Testis (tissue), 3 donors: ENCODE measurements around the gene GPR153. TPM values are rescaled to one million over a fixed set of nuclear protein-coding genes. Genes with fewer than 3 reads are reported as not detected.
"Not testable (repeated sequence)": the region's sequence is repeated elsewhere in the genome, so short reads cannot be mapped to it uniquely, and the experiment has no call there.

Source experiments
- DNase-seq: peaks from one replicate; pipeline ENCODE4 v3.0.0-alpha.2; 2019
- H3K27ac ChIP-seq, 2 donors: fragments of 200-600 bp; sonication (generic); one replicate each; pipeline ENCODE4 v1.5.1; 2019
- H3K27me3 ChIP-seq: fragments of 200-600 bp; sonication (generic); one replicate; pipeline ENCODE4 v1.5.1; 2019
- H3K36me3 ChIP-seq: fragments of 200-600 bp; sonication (generic); one replicate; pipeline ENCODE4 v1.5.1; 2017; ENCODE audit warnings: low read depth; ENCODE audit errors: missing control alignments
- H3K4me1 ChIP-seq: fragments of 200-600 bp; sonication (generic); one replicate; pipeline ENCODE4 v1.5.1; 2019
- H3K4me3 ChIP-seq, 2 donors: fragments of 200-600 bp; sonication (generic); one replicate each; pipeline ENCODE4 v1.5.1; 2017 to 2019
- H3K9me3 ChIP-seq: fragments of 200-600 bp; sonication (generic); one replicate; pipeline ENCODE4 v1.5.1; 2017
- CTCF ChIP-seq, 3 experiments: fragments of 450-650 bp in 2 of 3; fragments of 200-600 bp in 1 of 3; sonication (generic) in 1 of 3; IDR thresholded peaks; one replicate each; pipeline ENCODE4 v1.5.1; 2016 to 2019; ENCODE audit warnings: antibody characterized with exemption in 3 of 3, mild to moderate bottlenecking in 2 of 3, moderate library complexity in 1 of 3
- POLR2A ChIP-seq: fragments of 450-650 bp; IDR thresholded peaks from one replicate; pipeline ENCODE4 v1.6.1; 2017; ENCODE audit warnings: antibody characterized with exemption, mild to moderate bottlenecking, moderate library complexity
- WGBS, 2 donors: methylation state at CpG; one replicate each; pipeline ENCODE4 v1.1.5; 2018; 5-methylcytosine and 5-hydroxymethylcytosine counted together
- intact Hi-C: fragments of 100-400 bp; cut with DNase I; formaldehyde crosslinking; loops from one replicate; pipeline ENCODE4 v1.15.1; 2023; ENCODE audit warnings: low total_unique reads
- polyA plus RNA-seq: library from polyadenylated mRNA; stranded (reverse); fragments of 350-450 nt; fragmentation: Illumina TruSeq; extraction: RNeasy Lipid Tissue Mini Kit (QIAGEN cat#74804); gene quantifications from one replicate; pipeline ENCODE4 v1.2.3, GENCODE V29; 2014; ENCODE audit warnings: low read depth, low replicate concordance; ENCODE audit not compliant: insufficient read depth
- total RNA-seq, 2 donors: library from RNA; depleted of rRNA; stranded (reverse); fragments of >200 nt; gene quantifications; one replicate each; pipeline ENCODE4 v1.2.3, GENCODE V29; 2016

The GPR153 gene
- total and polyA plus RNA-seq, 3 donors from 2014 or later: 5.7 to 6.3 (median 5.8) TPM

DNA sequence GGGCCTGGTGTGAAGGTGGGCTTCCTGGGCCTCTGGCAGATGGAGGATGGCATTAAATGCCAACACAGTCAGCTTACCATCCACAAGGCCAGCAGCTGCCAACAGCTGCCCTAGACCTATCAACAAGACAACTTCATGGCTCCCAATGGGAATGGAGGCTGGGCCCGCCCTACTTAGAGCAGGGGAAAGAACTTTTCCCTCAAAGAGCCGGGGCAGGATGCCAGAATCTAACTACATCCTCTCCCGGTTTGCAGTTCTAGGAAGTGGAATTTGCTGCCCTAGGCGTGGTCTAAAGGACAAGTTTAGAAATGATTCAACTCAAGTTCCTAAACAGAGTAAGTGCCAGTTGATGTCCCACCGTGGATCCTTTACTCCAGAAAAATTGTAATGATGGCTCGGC, 38.3 kb downstream of the GPR153 start:
- no peaks in the 10 kb centered on the region for H3K9me3 ChIP-seq
- no peak for TF ChIP-seq POLR2A
- TF ChIP-seq CTCF (IDR thresholded peaks at IDR 0.05): no peak
- no peak overlapping the region for H3K27ac ChIP-seq
- intact Hi-C loops: no loop called here
- no peaks in the 10 kb centered on the region for H3K36me3 ChIP-seq
- no peaks in the 10 kb centered on the region for H3K4me1 ChIP-seq
- no peak overlapping the region for H3K4me3 ChIP-seq
- H3K27me3 ChIP-seq: no peaks in the 10 kb centered on the region
- 71 to 74% methylated on average over 6 of the region's 6 CpGs for WGBS, 2 donors
- DNase-seq: peak; percentile 36

DNA sequence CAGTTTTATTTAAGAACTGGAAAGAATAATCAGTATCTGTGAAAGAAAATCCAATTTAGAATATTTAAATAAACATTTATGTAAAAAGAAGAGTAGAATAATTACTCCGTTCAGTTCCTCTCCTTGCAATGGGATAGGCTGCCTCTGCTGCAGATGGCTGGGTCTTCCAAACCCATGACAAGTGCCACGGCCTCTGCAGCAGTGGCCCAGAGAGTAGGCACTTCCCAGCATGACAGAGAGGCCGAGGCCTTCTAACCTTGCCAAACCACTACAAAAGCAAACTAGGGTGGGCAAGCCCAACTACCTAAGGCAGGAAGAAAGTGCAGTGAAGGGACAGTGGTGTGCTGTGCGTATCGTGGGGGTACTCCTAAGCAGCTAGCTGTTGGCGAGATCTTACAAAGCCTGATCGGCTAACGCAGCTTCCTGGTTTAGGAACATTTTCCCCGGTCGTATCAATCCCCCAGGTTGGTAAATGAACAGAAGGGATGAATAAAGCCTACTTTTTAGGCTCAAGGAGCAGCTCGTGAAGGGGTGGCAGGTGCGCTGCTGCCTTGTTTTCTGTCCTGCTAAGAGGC, 39.6 kb downstream of the GPR153 start:
- no peaks in the 10 kb centered on the region for H3K27me3 ChIP-seq
- H3K27ac ChIP-seq: no peak overlapping the region
- no peak for DNase-seq
- H3K4me3 ChIP-seq: no peak overlapping the region
- H3K4me1 ChIP-seq: no peaks in the 10 kb centered on the region
- no peak for TF ChIP-seq CTCF (IDR thresholded peaks at IDR 0.05)
- no peak for TF ChIP-seq POLR2A
- intact Hi-C loops: no loop called here
- no peaks in the 10 kb centered on the region for H3K9me3 ChIP-seq
- H3K36me3 ChIP-seq: no peaks in the 10 kb centered on the region
- 93% methylated on average over 12 of the region's 12 CpGs for WGBS, 2 donors

DNA sequence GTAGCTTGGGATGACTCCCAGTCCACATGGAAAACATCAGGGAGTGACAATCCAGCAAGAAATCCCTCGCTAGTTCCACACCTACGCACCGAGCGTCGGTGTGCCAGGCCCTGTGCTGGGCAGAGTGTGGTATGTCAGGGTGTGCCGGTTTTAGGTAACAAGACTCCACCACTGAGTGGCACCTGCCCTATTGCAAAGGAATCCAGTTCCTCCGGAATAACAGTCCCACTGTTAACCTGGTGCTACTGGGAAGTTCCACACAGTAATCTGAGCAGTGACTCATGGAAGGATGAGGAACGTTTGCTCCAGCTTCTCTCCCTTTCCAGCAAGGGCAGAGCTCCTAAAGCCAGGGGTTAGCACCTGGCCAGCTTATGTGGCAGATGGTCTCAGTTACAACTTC, 40.7 kb downstream of the GPR153 start:
- no peak overlapping the region for H3K27ac ChIP-seq
- TF ChIP-seq POLR2A (no peak), CTCF (IDR thresholded peaks at IDR 0.05) (no peak)
- no peaks in the 10 kb centered on the region for H3K36me3 ChIP-seq
- H3K27me3 ChIP-seq: no peaks in the 10 kb centered on the region
- intact Hi-C loops: no loop called here
- H3K4me3 ChIP-seq: no peak overlapping the region
- WGBS, 2 donors: 89 to 93% methylated on average over 8 of the region's 8 CpGs
- no peaks in the 10 kb centered on the region for H3K4me1 ChIP-seq
- DNase-seq: no peak
- H3K9me3 ChIP-seq: no peaks in the 10 kb centered on the region

DNA sequence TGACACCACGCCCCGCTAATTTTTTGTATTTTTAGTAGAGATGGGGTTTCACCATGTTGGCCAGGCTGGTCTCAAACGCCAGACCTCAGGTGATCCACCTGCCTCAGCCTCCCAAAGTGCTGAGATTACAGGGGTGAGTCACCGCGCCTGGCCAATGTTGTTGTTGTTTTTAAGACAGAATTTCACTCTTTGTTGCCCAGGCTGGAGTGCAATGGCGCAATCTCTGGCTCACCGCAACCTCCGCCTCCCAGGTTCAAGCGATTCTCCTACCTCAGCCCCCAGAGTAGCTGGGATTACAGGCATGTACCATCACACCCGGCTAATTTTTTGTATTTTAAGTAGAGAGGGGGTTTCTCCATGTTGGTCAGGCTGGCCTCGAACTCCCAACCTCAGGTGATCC, 41.3 kb downstream of the GPR153 start:
- H3K36me3 ChIP-seq, H3K27ac ChIP-seq, H3K4me1 ChIP-seq, H3K27me3 ChIP-seq, DNase-seq, H3K4me3 ChIP-seq, intact Hi-C loops, H3K9me3 ChIP-seq: not testable (repeated sequence)
- WGBS, 2 donors: 89 to 92% methylated on average over 11 of the region's 11 CpGs

- WGBS, 2 donors: 84 to 90% methylated on average over 16 of the region's 16 CpGs
- intact Hi-C loops: no loop called here
Observed at GRCh38 chr1:6218375-6219164, 42.3 kb downstream of the GPR153 start.

More at GRCh38 chr1:6218375-6219164, 42.3 kb downstream of the GPR153 start:
- no peak overlapping the region for H3K4me3 ChIP-seq
- no peak for TF ChIP-seq POLR2A
- no peak for TF ChIP-seq CTCF (IDR thresholded peaks at IDR 0.05)
- no peaks in the 10 kb centered on the region for H3K27me3 ChIP-seq
- no peak for DNase-seq
- no peak overlapping the region for H3K27ac ChIP-seq
- no peaks in the 10 kb centered on the region for H3K4me1 ChIP-seq
- H3K36me3 ChIP-seq: no peaks in the 10 kb centered on the region
- H3K9me3 ChIP-seq: no peaks in the 10 kb centered on the region
